ENCODE data around the gene PTTG1IP.

GRCh38 chr21:44902268-44903049, 29.0 kb upstream of the PTTG1IP start:
- TF ChIP-seq CTCF (conservative IDR thresholded peaks at IDR 0.05 in 1 of 2, IDR thresholded peaks at IDR 0.05 in 1 of 2; ENCODE audit: low read depth in 1 of 2, low read length in 2 of 2), result no peak
- TF ChIP-seq EZH2 (IDR thresholded peaks at IDR 0.05; ENCODE audit: low read length, missing control alignments), result no peak
